ENCODE measurements around the gene CBR3. TPM values are rescaled to one million over a fixed set of nuclear protein-coding genes. Genes with fewer than 3 reads are reported as not detected.

CBR3 gene
- total RNA-seq, 1 experiment from 2014 or later, result 12.9 TPM

DNA sequence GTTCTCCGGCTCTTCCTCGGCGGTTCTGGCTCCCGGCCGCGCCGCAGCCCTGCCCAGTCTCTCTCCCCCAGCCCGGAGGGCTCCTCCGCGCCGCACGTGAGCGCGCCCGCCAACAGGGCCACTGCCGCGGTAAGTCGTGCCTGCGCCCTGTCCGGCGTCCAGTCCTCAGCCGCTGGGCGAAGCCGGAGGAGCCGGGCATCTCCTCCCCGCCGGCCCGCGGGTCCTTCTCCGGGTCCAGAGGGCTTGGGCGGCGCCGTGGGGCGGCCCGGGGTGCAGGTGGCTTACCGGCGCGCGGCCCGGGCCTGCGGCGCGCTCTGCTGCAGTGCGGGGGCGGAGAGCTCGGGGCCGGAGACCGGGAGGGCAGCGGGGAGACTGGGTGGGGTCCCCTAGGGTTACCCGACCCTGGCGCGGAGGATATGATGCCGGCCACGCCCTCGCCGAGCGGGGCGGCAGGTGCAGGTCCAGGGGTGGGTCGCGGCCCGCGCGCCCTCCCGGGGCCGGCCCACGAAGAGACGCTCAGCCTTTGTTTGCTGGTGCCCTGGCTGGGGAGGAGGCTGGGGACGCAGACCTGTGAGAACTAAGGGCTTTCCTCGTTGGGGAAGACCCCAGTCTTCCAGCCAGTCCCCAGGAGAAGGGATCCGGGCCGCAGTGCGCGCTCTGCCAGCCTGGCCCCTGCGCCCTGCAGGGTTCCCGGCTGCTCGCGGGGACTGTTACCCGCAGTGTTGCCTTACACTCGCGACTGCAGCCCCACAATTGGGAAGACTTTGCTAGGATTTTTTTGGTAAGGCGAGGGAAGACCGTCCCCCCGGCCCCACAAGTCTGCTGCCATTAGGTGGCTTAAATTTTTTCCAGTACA, 22.2 kb downstream of the CBR3 start, which contains the start of gene DOP1B (continued):
- TF ChIP-seq ZNF219 (CRISPR knock-in tag; IDR thresholded peaks at IDR 0.05; ENCODE audit: borderline replicate concordance) (no peak), GTF2I (CRISPR knock-in tag; conservative IDR thresholded peaks at IDR 0.05) (no peak), SMAD3 (CRISPR knock-in tag; IDR thresholded peaks at IDR 0.05; ENCODE audit: borderline replicate concordance) (no peak), ETV6 (CRISPR knock-in tag; IDR thresholded peaks at IDR 0.05) (0 out of 2 replicates have a peak, but pooled peaks have one; percentile 39), ZNF317 (CRISPR knock-in tag; IDR thresholded peaks at IDR 0.05; ENCODE audit: borderline replicate concordance, low read depth) (0 out of 2 replicates have a peak, but pooled peaks have one; percentile 31), ELF4 (CRISPR knock-in tag; IDR thresholded peaks at IDR 0.05; ENCODE audit: low read depth) (0 out of 2 replicates have a peak, but pooled peaks have one; percentile 71), ZNF671 (CRISPR knock-in tag; IDR thresholded peaks at IDR 0.05) (no peak), FOXP1 (CRISPR knock-in tag; IDR thresholded peaks at IDR 0.05; ENCODE audit: borderline replicate concordance) (peak; percentile 47), ATF1 (CRISPR knock-in tag; IDR thresholded peaks at IDR 0.05) (0 out of 2 replicates have a peak, but pooled peaks have one; percentile 67), FOXJ3 (CRISPR knock-in tag; IDR thresholded peaks at IDR 0.05; ENCODE audit: borderline replicate concordance) (no peak)
- TF ChIP-seq, protein P1, sequence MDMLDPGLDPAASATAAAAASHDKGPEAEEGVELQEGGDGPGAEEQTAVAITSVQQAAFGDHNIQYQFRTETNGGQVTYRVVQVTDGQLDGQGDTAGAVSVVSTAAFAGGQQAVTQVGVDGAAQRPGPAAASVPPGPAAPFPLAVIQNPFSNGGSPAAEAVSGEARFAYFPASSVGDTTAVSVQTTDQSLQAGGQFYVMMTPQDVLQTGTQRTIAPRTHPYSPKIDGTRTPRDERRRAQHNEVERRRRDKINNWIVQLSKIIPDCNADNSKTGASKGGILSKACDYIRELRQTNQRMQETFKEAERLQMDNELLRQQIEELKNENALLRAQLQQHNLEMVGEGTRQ (CRISPR knock-in tag; IDR thresholded peaks at IDR 0.05), result no peak; the same call in 1 of the 2 replicates
- TF ChIP-seq, protein P2, sequence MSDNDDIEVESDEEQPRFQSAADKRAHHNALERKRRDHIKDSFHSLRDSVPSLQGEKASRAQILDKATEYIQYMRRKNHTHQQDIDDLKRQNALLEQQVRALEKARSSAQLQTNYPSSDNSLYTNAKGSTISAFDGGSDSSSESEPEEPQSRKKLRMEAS (CRISPR knock-in tag; IDR thresholded peaks at IDR 0.05), result no peak
- TF ChIP-seq, protein P3, sequence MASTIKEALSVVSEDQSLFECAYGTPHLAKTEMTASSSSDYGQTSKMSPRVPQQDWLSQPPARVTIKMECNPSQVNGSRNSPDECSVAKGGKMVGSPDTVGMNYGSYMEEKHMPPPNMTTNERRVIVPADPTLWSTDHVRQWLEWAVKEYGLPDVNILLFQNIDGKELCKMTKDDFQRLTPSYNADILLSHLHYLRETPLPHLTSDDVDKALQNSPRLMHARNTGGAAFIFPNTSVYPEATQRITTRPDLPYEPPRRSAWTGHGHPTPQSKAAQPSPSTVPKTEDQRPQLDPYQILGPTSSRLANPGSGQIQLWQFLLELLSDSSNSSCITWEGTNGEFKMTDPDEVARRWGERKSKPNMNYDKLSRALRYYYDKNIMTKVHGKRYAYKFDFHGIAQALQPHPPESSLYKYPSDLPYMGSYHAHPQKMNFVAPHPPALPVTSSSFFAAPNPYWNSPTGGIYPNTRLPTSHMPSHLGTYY (CRISPR knock-in tag; IDR thresholded peaks at IDR 0.05), result no peak
- TF ChIP-seq, protein P4, sequence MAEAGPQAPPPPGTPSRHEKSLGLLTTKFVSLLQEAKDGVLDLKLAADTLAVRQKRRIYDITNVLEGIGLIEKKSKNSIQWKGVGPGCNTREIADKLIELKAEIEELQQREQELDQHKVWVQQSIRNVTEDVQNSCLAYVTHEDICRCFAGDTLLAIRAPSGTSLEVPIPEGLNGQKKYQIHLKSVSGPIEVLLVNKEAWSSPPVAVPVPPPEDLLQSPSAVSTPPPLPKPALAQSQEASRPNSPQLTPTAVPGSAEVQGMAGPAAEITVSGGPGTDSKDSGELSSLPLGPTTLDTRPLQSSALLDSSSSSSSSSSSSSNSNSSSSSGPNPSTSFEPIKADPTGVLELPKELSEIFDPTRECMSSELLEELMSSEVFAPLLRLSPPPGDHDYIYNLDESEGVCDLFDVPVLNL (CRISPR knock-in tag; IDR thresholded peaks at IDR 0.05; ENCODE audit: borderline replicate concordance, low read depth), result no peak

DNA sequence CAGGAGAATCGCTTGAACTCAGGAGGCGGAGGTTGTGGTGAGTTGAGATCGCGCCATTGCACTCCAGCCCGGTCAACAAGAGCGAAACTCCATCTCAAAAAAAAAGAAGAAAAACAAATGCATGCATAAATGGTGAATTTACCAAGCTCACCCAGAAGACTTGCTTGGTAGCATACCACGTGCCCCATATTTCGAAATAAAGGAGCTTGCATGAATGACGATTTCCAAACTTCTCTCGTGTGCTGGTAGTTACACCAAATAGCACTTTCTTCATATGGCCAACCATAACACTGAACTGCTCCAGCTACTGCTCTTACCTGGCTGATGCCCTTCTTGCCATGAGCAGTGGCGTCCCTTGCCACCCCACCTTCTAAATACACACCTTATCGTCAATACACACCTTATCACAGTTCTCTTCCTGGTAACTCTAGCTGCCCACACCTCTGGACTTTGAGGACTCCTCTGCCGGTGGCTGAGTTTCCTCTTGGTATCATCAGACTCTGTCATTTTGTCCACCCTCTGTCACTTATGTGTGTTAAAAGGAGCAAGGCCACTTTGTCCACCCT, 24.6 kb downstream of the CBR3 start:
- no peaks in the 10 kb centered on the region for H3K36me3 Mint-ChIP-seq
- no peak overlapping the region for H3K27ac Mint-ChIP-seq
- no peak for ATAC-seq
- DNase-seq (ENCODE audit: low spot score), result no peak
- H3K4me3 Mint-ChIP-seq, result no peak overlapping the region
- peaks cover 9% of the 10 kb centered on the region for H3K4me1 Mint-ChIP-seq
- ChIA-PET CTCF (no interaction called here), POLR2A (interaction anchor here (0.5 kb wide), 1 partner anchor 160 kb away, joined by 3 read pairs; the partner anchor contains the start of gene MORC3)
- H3K9me3 Mint-ChIP-seq, result no peaks in the 10 kb centered on the region
- peaks cover 30% of the 10 kb centered on the region for H3K27me3 Mint-ChIP-seq (ENCODE audit: low read depth)
- TF ChIP-seq ZNF219 (CRISPR knock-in tag; IDR thresholded peaks at IDR 0.05; ENCODE audit: borderline replicate concordance) (no peak), CREB1 (CRISPR knock-in tag; IDR thresholded peaks at IDR 0.05) (no peak), NFYB (CRISPR knock-in tag; conservative IDR thresholded peaks at IDR 0.05; ENCODE audit: low read depth) (no peak), RORB (CRISPR knock-in tag; IDR thresholded peaks at IDR 0.05) (no peak), GABPB1 (CRISPR knock-in tag; IDR thresholded peaks at IDR 0.05) (no peak)
- TF ChIP-seq, protein P5, sequence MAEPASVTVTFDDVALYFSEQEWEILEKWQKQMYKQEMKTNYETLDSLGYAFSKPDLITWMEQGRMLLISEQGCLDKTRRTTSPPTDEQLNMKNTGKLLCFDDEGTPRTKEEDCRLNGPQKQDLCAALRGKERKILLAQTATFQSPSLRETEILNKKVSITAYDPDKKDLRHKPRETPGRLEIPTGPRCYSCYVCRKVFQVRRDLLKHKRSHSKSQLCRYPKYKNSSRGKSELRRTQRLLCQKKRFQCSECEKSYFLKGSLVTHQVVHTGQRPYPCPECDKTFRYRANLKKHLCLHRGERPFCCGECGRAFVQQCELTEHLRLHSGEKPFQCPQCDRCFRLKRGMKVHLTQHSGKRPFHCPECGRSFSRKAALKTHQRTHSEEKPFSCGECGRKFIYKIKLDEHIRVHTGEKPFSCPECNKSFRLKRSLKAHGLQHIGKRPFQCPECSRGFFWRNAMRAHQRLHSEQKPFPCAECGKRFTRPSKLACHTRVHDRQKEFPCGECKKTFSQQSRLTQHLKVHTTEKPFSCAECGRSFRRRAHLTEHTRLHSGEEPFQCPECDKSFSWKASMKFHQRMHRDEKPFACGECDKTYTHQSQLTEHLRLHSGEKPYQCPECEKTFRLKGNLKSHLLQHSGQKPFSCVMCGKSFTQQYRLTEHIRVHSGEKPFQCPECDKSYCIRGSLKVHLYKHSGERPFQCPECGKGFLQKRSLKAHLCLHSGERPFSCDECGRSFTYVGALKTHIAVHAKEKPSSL (CRISPR knock-in tag; conservative IDR thresholded peaks at IDR 0.05), result no peak
- TF ChIP-seq, protein P1 (CRISPR knock-in tag; IDR thresholded peaks at IDR 0.05), result no peak
- TF ChIP-seq, protein P6, sequence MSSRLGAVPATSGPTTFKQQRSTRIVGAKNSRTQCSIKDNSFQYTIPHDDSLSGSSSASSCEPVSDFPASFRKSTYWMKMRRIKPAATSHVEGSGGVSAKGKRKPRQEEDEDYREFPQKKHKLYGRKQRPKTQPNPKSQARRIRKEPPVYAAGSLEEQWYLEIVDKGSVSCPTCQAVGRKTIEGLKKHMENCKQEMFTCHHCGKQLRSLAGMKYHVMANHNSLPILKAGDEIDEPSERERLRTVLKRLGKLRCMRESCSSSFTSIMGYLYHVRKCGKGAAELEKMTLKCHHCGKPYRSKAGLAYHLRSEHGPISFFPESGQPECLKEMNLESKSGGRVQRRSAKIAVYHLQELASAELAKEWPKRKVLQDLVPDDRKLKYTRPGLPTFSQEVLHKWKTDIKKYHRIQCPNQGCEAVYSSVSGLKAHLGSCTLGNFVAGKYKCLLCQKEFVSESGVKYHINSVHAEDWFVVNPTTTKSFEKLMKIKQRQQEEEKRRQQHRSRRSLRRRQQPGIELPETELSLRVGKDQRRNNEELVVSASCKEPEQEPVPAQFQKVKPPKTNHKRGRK (CRISPR knock-in tag; IDR thresholded peaks at IDR 0.05; ENCODE audit: borderline replicate concordance), result no peak
- TF ChIP-seq, protein P7, sequence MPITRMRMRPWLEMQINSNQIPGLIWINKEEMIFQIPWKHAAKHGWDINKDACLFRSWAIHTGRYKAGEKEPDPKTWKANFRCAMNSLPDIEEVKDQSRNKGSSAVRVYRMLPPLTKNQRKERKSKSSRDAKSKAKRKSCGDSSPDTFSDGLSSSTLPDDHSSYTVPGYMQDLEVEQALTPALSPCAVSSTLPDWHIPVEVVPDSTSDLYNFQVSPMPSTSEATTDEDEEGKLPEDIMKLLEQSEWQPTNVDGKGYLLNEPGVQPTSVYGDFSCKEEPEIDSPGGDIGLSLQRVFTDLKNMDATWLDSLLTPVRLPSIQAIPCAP (CRISPR knock-in tag; IDR thresholded peaks at IDR 0.05), result no peak
- TF ChIP-seq, protein P8, sequence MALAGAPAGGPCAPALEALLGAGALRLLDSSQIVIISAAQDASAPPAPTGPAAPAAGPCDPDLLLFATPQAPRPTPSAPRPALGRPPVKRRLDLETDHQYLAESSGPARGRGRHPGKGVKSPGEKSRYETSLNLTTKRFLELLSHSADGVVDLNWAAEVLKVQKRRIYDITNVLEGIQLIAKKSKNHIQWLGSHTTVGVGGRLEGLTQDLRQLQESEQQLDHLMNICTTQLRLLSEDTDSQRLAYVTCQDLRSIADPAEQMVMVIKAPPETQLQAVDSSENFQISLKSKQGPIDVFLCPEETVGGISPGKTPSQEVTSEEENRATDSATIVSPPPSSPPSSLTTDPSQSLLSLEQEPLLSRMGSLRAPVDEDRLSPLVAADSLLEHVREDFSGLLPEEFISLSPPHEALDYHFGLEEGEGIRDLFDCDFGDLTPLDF (CRISPR knock-in tag; IDR thresholded peaks at IDR 0.05), result no peak

Measured in WTC11 (cell line).